ENCODE measurements around the gene TFPT.

TFPT gene

GRCh38 chr19:54069470-54069869 is 46.0 kb downstream of the TFPT start:
- no peak for DNase-seq

- DNase-seq = no peak
These were observed 51.9 kb downstream of the TFPT start, which contains the start of gene VSTM1 for GRCh38 chr19:54063350-54064116. Gene VSTM1 (minus strand): TSS chr19:54063897. CDS start chr19:54063777, 120 bp downstream.

GRCh38 chr19:54062643-54063042 is 52.8 kb downstream of the TFPT start:
- no peak for DNase-seq
